CD4-positive, alpha-beta T cell treated with Interleukin-2 at 100 ng/mL for 4 hours (primary cell): ENCODE measurements around the gene IMPA2.
"Not testable (repeated sequence)": the region's sequence is repeated elsewhere in the genome, so short reads cannot be mapped to it uniquely, and the experiment has no call there.

Experiments
- DNase-seq: peaks from one replicate; pipeline ENCODE4 v3.0.0-alpha.2; 2020; ENCODE audit warnings: low spot score

Gene IMPA2

DNA sequence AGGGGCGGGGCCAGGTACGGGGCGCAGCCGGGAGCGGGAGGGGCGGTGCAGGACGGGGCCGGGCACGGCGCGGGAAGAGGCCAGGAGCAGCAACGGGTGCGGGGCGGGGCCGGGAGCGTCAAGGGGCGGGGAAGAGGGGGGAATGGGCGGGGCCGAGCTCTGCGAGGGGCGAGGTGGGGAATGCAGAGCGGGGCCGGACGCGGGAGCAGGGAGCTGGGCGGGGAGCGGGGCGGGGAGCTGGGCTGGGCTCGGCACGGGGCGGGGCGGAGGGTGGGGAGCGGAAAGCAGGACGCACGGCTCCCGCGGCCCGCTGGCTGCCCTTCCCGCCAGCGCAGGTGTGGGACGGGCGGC, at the start of gene IMPA2:
Gene IMPA2 (plus strand): TSS at position 316 of the 351 bp plus-strand sequence. CDS start 163 bp downstream, outside the sequence.
- DNase-seq = no peak

- DNase-seq = no peak
Measured at GRCh38 chr18:11932393-11932792, 48.9 kb upstream of the IMPA2 start.

GRCh38 chr18:11937874-11938478, 43.3 kb upstream of the IMPA2 start:
- peak; percentile 82 for DNase-seq

DNA sequence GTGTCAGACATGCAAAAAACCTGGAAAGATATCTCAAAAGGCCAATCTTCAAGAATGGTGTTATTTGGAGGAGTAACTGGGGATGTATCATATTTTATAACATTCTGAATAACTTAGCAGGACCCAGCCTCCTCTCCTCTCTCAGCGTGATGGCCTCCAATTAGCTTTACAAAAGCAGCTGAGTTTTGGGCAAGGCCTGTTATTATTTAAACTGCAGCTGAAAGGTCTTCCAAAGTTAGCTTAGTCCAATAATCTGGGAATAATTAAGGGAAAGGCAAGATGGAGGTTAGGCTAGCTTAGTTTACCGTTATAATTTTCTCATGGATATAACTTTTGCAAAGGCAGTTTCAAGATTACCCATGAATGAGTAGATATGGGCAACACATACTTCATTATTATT, 40.4 kb upstream of the IMPA2 start:
- no peak for DNase-seq

DNA sequence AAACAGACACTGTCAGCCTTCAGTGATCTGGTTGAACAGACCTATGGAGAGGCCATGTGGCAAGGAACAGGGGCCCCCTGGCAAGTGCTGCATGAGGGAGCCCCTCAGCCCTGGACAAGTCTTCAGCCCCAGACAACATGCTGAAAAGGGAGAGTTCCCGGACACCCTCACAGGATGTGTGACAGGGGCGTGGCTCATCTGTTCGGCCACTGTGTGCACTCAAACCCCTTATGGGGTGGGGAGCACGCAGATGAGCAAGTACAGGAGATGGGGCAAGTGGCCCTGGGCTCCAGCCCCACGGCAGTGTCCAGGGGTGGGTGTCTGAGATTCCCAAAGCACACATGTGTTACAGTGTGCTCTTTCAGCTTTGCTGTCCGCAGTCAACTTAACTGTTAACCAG, 37.8 kb upstream of the IMPA2 start:
- no peak for DNase-seq

DNA sequence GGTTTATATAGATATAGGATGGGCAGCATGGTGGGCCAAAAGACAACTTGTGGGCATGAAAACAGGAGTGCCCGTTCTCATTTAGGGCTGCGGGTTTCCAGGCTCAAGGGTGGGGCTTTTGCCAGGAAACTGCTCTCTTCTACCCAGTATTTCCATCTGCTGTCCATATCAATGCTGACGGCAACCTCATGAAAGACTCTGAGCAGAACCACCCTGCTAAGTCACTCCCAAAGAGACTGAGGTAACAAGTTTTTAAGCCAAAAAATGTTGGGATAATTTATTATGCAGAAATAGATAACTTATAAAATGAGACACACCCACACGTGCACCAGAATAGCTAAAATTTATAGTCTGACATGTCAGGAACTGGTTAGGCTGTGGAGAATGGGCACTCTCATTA, 37.1 kb upstream of the IMPA2 start:
- no peak for DNase-seq

- no peak for DNase-seq
Measured at GRCh38 chr18:11944786-11945185, 36.5 kb upstream of the IMPA2 start.

DNA sequence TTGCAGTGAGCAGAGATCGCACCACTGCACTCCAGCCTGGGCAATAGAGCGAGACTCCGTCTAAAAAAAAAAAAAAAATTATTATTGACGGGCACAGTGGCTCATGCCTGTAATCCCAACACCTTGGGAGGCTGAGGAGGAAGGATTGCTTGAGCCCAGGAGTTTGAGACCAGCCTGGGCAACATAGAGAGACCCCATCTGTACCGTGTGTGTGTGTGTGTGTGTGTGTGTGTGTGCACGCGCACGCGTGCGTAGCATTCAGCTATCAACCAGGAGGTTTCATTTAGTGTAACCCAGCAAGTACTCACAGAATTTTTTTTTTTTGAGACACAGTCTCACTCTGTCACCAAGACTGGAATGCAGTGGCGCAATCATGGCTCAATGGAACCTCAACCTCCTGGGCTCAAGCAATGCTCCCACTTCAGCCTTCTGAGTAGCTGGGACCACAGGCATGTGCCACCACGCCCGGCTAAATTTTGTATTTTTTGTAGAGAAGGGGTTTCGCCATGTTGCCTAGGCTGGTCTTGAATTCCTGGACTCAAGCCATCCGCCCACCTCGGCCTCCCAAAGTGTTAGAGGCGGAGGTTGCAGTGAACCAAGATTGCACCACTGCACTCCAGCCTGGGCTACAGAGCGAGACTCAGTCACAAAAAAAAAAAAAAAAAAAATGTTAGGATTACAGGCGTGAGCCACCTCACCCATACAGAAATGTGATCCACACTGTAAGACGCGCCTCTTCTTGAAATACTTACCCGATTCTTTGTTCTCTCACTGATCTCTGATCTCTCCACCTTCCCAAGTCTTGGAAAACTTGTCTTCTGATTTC, 35.3 kb upstream of the IMPA2 start:
- DNase-seq = not testable (repeated sequence)

DNA sequence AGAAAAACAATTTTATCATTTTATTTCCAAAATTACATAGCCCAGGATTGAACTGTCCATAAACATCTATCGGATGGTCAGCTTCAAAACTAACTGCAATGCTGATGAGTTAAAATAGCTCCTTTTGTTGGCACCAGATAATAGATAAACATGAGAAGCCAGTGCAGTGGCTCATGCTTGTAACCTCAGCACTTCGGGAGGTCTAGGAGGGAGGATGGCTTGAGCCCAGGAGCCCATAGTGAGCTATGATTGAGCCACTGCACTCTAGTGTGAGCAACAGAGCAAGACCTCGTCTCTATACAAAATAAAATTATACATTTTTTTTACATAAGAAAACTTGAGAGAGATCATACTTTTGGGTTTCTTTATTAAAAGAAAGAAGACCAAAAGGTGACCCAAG, 34.6 kb upstream of the IMPA2 start:
- no peak for DNase-seq

GRCh38 chr18:11947214-11948191, 33.8 kb upstream of the IMPA2 start:
- DNase-seq = peak; percentile 73

GRCh38 chr18:11948852-11949523, 32.3 kb upstream of the IMPA2 start:
- DNase-seq = no peak

DNA sequence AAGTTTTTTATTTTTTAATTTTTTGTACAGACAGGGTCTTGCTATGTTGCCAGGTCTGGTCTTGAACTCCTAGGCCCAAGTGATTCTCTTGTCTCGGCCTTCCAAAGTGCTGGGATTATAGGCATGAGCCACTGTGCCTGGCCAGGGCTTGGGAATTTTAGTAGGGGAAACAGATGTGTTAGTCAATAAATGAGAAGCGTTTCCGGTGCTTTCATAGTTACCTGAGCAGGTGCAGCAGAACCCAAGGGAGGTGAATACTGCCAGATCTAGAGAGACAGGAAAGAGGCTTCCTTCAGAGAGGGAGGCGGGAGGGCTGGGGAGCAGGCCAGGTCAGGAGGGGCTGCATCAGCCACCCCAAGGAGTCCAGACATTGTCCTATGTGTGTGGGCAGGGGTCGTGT, 30.5 kb upstream of the IMPA2 start:
- DNase-seq = no peak

DNA sequence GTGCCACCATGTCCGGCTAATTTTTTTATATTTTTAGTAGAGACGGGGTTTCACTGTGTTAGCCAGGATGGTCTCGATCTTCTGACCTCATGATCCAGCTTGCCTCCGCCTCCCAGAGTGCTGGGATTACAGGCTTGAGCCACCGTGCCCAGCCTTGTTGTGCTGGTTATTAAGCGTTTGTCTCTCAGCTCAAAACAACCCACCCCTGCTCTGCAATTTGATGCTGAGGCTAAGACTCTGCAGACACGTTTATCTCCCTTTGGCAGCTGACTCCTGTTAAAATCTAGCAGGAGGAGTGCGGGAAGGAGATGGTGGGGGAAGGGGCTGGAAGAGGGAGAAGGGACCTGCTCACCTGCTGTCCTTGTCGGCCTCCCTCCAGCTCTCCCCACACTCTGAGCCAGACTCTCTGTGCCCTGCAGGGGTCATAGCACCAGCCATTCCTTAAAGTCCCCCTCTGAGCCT, 29.9 kb upstream of the IMPA2 start:
- no peak for DNase-seq

- no peak for DNase-seq
Measured at GRCh38 chr18:11953113-11953512, 28.2 kb upstream of the IMPA2 start.

DNA sequence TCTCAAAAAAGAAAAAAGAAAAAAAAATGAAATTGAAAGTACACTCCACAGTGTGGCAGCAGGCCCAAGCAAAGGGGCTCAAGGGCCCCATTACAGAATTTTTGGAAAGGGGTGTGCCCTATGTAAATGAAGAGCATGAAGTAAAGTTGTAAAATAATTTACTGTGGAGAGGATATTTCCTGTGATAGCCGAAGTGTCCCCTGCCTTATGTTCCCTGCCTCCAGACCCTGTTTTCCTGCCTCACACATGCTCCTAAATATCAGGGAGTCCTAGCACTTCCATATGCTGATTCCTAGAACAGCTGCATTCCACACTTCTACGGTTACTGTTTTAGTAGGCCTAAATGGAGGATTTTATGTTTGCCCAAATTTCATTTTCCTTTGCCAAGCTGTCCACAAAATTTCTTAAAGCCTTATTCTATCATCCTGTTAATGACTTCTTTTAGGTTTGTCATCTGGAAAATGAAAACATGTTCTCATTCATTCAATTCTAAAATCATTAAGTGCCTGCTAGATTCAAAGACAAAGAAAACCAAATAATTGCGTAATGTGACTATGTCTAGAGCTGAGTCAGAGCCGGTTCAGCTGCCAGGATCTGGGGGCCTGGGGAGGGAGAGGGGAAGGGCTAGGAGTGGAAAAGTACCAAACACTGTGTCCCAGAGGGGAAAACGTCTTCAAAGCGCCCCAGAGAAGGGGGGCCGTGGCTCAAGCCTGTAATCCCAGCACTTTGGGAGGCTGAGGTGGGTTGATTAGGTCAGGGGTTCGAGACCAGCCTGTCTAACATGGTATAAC, 25.9 kb upstream of the IMPA2 start:
- DNase-seq = no peak

- no peak for DNase-seq
Measured at GRCh38 chr18:11956371-11957308, 24.7 kb upstream of the IMPA2 start.

DNA sequence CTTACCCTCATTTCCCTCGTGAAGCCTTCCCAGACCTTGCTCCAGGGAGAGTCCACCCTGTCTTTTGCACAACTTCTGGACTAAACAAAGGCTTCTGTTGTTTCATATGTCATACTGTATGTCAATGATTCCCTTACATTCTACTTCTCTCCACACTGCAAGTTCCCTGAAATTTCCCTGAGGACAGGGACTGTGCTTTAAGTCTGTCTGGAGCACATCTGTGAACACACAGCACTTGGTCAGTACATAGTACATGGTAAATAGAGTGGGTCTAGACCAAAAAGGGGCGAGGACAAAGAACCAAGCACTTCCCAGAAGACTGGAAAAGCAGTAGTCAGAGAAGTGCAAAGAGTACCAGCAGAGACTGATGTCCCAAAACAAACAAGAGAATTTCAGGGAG, 23.7 kb upstream of the IMPA2 start:
- no peak for DNase-seq

DNA sequence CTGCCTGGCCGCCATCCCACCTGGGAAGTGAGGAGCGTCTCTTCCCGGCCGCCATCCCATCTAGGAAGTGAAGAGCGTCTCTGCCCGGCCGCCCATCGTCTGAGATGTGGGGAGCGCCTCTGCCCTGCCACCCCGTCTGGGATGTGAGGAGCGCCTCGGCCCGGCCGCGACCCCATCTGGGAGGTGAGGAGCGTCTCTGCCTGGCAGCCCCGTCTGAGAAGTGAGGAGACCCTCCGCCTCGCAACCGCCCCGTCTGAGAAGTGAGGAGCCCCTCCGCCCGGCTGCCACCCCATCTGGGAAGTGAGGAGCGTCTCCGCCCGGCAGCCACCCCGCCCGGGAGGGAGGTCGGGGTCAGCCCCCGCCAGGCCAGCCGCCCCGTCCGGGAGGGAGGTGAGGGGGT, 21.7 kb upstream of the IMPA2 start:
- DNase-seq = not testable (repeated sequence)

- no peak for DNase-seq
Measured at GRCh38 chr18:11960743-11961380, 20.4 kb upstream of the IMPA2 start.
